Measurements from ENCODE around the gene MEG3.

DNA sequence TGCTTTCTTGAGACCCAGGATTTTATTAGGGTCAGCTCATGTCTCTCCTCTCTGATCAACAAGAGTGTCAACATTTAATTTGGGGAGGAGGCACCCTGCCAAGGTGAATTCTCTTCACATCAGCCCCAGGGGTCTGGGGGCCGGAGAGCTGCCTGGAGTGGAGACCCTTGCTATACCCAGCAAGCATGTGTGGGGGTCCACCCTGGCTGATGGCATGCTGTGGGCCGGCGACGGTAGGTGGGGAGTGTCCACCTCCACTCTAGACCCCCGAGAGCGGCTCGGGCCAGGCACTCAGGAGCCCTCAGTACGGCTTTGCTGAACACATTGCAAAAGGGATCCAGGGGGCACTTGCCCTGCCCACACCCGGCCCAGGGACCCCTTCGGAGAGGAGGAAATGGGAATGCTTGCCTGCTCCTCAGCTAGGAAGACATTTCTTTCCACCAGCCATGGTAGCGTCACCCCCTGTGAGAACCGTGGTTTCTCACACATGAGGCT lies 10.4 kb downstream of the MEG3 start:
- TF ChIP-seq POLR2AphosphoS5 (IDR thresholded peaks at IDR 0.05; ENCODE audit: borderline replicate concordance, low read depth, low read length) (no peak), EZH2 (IDR thresholded peaks at IDR 0.05) (no peak)

Data from SK-N-MC (cell line).